ENCODE data around the gene ATP7A. TPM values are rescaled to one million over a fixed set of nuclear protein-coding genes. Genes with fewer than 3 reads are reported as not detected.

ATP7A gene
- total RNA-seq, 1 donor from 2014 or later = 15.0 TPM

- no peak overlapping the region for H3K27ac ChIP-seq (ENCODE audit: low read depth, low read length)
- Mint-ChIP-seq H3K9me3 (ENCODE audit: unreplicated experiment) (no peaks in the 10 kb centered on the region), H3K27me3 (ENCODE audit: low read depth, unreplicated experiment) (no peaks in the 10 kb centered on the region), H3K4me1 (ENCODE audit: low read depth, unreplicated experiment) (no peaks in the 10 kb centered on the region), H3K27ac (ENCODE audit: unreplicated experiment) (no peak overlapping the region), H3K4me3 (ENCODE audit: unreplicated experiment) (no peak overlapping the region), H3K36me3 (ENCODE audit: low read depth, unreplicated experiment) (no peaks in the 10 kb centered on the region)
- no peaks in the 10 kb centered on the region for H3K36me3 ChIP-seq (ENCODE audit: insufficient read depth, low read length)
- no peaks in the 10 kb centered on the region for H3K4me1 ChIP-seq (ENCODE audit: insufficient read depth, low read length)
- H4K20me1 ChIP-seq (ENCODE audit: insufficient read depth, low read length) = no peaks in the 10 kb centered on the region
- H3K27me3 ChIP-seq (ENCODE audit: insufficient read depth, low read length) = no peaks in the 10 kb centered on the region
- H3K9me3 ChIP-seq (ENCODE audit: insufficient read depth, low read depth, low read length) = no peaks in the 10 kb centered on the region
- H3K9ac ChIP-seq (ENCODE audit: low read length) = no peak overlapping the region
- FAIRE-seq (no peak), DNase-seq (ENCODE audit: low read depth) (no peak)
- no peak for TF ChIP-seq CTCF (IDR thresholded peaks at IDR 0.05; ENCODE audit: insufficient read depth, low read depth, low read length)
- TF ChIP-seq EZH2 (IDR thresholded peaks at IDR 0.05; ENCODE audit: insufficient read depth, low read length) = no peak
- H3K79me2 ChIP-seq (ENCODE audit: insufficient read depth, low read length) = no peaks in the 10 kb centered on the region
- no peak overlapping the region for H3K4me3 ChIP-seq (ENCODE audit: insufficient read depth, low read depth, low read length)
- H3K4me2 ChIP-seq (ENCODE audit: low read length) = no peak overlapping the region
- no peak overlapping the region for H2AFZ ChIP-seq (ENCODE audit: low read depth, low read length)
Measured at GRCh38 chrX:77922787-77923186, 12.3 kb downstream of the ATP7A start.

DNA sequence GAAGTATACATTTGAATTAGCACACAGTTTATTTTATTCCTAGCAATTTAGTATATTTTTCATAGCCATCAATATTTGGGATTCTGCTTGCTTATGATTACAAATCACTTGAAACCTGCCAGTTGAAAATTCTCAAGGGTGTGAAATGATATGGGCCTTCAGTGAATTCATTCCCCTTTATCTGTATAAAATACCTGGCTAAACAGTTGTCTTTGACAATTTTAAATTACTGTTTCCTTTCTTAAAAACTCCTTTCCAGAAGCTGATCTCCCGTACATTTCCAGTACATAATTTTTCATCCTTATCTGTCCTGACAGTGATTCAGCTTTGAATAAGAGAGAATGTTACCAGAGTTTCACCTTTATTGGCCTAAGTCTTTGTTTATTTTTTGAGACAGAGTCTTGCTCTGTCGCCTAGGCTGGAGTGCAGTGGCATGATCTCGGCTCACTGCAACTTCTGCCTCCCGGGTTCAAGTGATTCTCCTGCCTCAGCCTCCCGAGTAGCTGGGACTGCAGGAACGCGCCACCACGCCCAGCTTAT, 13.9 kb downstream of the ATP7A start:
- Mint-ChIP-seq H3K4me1 (ENCODE audit: low read depth, unreplicated experiment) (no peaks in the 10 kb centered on the region), H3K27ac (ENCODE audit: unreplicated experiment) (no peak overlapping the region), H3K27me3 (ENCODE audit: low read depth, unreplicated experiment) (no peaks in the 10 kb centered on the region), H3K4me3 (ENCODE audit: unreplicated experiment) (no peak overlapping the region), H3K36me3 (ENCODE audit: low read depth, unreplicated experiment) (no peaks in the 10 kb centered on the region), H3K9me3 (ENCODE audit: unreplicated experiment) (no peaks in the 10 kb centered on the region)
- Histone ChIP-seq H3K27ac (ENCODE audit: low read depth, low read length) (no peak overlapping the region), H3K36me3 (ENCODE audit: insufficient read depth, low read length) (no peaks in the 10 kb centered on the region), H3K79me2 (ENCODE audit: insufficient read depth, low read length) (no peaks in the 10 kb centered on the region), H2AFZ (ENCODE audit: low read depth, low read length) (no peak overlapping the region), H3K4me2 (ENCODE audit: low read length) (no peak overlapping the region), H3K9me3 (ENCODE audit: insufficient read depth, low read depth, low read length) (no peaks in the 10 kb centered on the region), H3K4me3 (ENCODE audit: insufficient read depth, low read depth, low read length) (no peak overlapping the region), H3K27me3 (ENCODE audit: insufficient read depth, low read length) (no peaks in the 10 kb centered on the region), H4K20me1 (ENCODE audit: insufficient read depth, low read length) (no peaks in the 10 kb centered on the region), H3K9ac (ENCODE audit: low read length) (no peak overlapping the region), H3K4me1 (ENCODE audit: insufficient read depth, low read length) (no peaks in the 10 kb centered on the region)
- FAIRE-seq (no peak), DNase-seq (ENCODE audit: low read depth) (no peak)
- TF ChIP-seq EZH2 (IDR thresholded peaks at IDR 0.05; ENCODE audit: insufficient read depth, low read length) (no peak), CTCF (IDR thresholded peaks at IDR 0.05; ENCODE audit: insufficient read depth, low read depth, low read length) (no peak)

- no peaks in the 10 kb centered on the region for H4K20me1 ChIP-seq (ENCODE audit: insufficient read depth, low read length)
- DNase-seq (ENCODE audit: low read depth) (no peak), FAIRE-seq (peak; percentile 50)
- no peaks in the 10 kb centered on the region for H3K79me2 ChIP-seq (ENCODE audit: insufficient read depth, low read length)
- H3K36me3 Mint-ChIP-seq (ENCODE audit: low read depth, unreplicated experiment) = no peaks in the 10 kb centered on the region
- H3K27me3 ChIP-seq (ENCODE audit: insufficient read depth, low read length) = no peaks in the 10 kb centered on the region
- no peaks in the 10 kb centered on the region for H3K4me1 ChIP-seq (ENCODE audit: insufficient read depth, low read length)
- H3K27ac Mint-ChIP-seq (ENCODE audit: unreplicated experiment) = no peak overlapping the region
- H3K36me3 ChIP-seq (ENCODE audit: insufficient read depth, low read length) = no peaks in the 10 kb centered on the region
- no peak for TF ChIP-seq EZH2 (IDR thresholded peaks at IDR 0.05; ENCODE audit: insufficient read depth, low read length)
- TF ChIP-seq CTCF (IDR thresholded peaks at IDR 0.05; ENCODE audit: insufficient read depth, low read depth, low read length) = no peak
- H3K4me2 ChIP-seq (ENCODE audit: low read length) = no peak overlapping the region
- H2AFZ ChIP-seq (ENCODE audit: low read depth, low read length) = no peak overlapping the region
- no peaks in the 10 kb centered on the region for H3K9me3 ChIP-seq (ENCODE audit: insufficient read depth, low read depth, low read length)
- no peaks in the 10 kb centered on the region for H3K9me3 Mint-ChIP-seq (ENCODE audit: unreplicated experiment)
- H3K9ac ChIP-seq (ENCODE audit: low read length) = no peak overlapping the region
- H3K4me1 Mint-ChIP-seq (ENCODE audit: low read depth, unreplicated experiment) = no peaks in the 10 kb centered on the region
- no peaks in the 10 kb centered on the region for H3K27me3 Mint-ChIP-seq (ENCODE audit: low read depth, unreplicated experiment)
- no peak overlapping the region for H3K4me3 Mint-ChIP-seq (ENCODE audit: unreplicated experiment)
- H3K4me3 ChIP-seq (ENCODE audit: insufficient read depth, low read depth, low read length) = no peak overlapping the region
- no peak overlapping the region for H3K27ac ChIP-seq (ENCODE audit: low read depth, low read length)
Measured at GRCh38 chrX:77925764-77926163, 15.3 kb downstream of the ATP7A start.

Data from astrocyte (in vitro differentiated cells and primary cell).